Upper lobe of right lung (tissue), 1 donor: ENCODE data around the gene RFT1. TPM values are rescaled to one million over a fixed set of nuclear protein-coding genes. Genes with fewer than 3 reads are reported as not detected.

Experiments
- ATAC-seq: fragments of 200-7000 bp; cut with Tn5 transposase; one replicate; pipeline ENCODE4 v1.9.1; 2020; ENCODE audit warnings: mild to moderate bottlenecking, moderate library complexity
- DNase-seq: peaks from one replicate; pipeline ENCODE4 v3.0.0-alpha.2; 2020
- H3K27ac ChIP-seq: fragments of 200-600 bp; one replicate; pipeline ENCODE4 v1.8.0; 2022
- H3K27me3 ChIP-seq: fragments of 200-600 bp; one replicate; pipeline ENCODE4 v1.8.0; 2022; ENCODE audit warnings: mild to moderate bottlenecking
- H3K36me3 ChIP-seq: fragments of 200-600 bp; one replicate; pipeline ENCODE4 v1.8.0; 2022
- H3K4me1 ChIP-seq: fragments of 200-600 bp; one replicate; pipeline ENCODE4 v1.8.0; 2022
- H3K4me3 ChIP-seq: fragments of 200-600 bp; one replicate; pipeline ENCODE4 v1.8.0; 2022; ENCODE audit warnings: mild to moderate bottlenecking
- H3K9me3 ChIP-seq: fragments of 200-600 bp; one replicate; pipeline ENCODE4 v1.8.0; 2022
- intact Hi-C: fragments of 100-400 bp; cut with DNase I; formaldehyde crosslinking; loops from one replicate; pipeline ENCODE4 v1.11.0; 2022
- total RNA-seq: library from RNA; stranded (reverse); fragmentation: NEBNext Ultra II Directional; extraction: Animal tissue kit (Norgen Biotek cat#: 25700); gene quantifications from one replicate; pipeline ENCODE4 v1.2.1, GENCODE V29; 2021
- TF ChIP-seq, protein P1 (sequence below): fragments of 200-600 bp; IDR thresholded peaks from one replicate; pipeline ENCODE4 v1.8.0; 2022; ENCODE audit warnings: antibody characterized with exemption
- donor health status: DM: no; HTN: yes; CAD: no; lungs with severe emphysema.

The RFT1 gene
- total RNA-seq, 1 donor from 2014 or later: 20.6 TPM

DNA sequence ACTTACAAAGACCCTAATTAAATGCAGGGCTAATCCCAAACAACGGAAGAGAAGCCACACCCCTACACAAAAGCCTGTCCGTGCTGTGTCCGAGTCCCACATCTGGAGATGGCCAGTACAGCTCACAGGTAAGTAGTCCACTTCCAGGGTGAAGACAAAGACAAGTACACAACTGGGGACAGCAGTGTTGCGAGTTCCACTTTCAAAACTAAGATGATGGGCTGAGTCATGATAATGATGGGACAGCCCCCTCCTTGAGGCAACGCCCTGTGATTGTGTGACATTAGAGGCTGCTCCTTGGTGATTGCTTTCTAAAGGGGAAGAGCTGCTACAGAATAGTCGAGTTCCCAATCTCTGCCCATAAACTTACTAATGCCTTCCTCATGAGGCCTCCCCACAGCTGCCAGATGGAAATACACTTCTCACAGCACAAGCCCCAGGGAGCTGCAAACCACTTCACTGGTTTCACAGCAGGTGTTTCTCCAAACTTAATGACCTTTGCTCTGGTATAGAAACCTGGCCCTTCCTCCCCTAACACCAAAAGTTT lies 27.6 kb downstream of the RFT1 start:
- peak; percentile 84 for ATAC-seq
- DNase-seq: no peak
- TF ChIP-seq, protein P1, sequence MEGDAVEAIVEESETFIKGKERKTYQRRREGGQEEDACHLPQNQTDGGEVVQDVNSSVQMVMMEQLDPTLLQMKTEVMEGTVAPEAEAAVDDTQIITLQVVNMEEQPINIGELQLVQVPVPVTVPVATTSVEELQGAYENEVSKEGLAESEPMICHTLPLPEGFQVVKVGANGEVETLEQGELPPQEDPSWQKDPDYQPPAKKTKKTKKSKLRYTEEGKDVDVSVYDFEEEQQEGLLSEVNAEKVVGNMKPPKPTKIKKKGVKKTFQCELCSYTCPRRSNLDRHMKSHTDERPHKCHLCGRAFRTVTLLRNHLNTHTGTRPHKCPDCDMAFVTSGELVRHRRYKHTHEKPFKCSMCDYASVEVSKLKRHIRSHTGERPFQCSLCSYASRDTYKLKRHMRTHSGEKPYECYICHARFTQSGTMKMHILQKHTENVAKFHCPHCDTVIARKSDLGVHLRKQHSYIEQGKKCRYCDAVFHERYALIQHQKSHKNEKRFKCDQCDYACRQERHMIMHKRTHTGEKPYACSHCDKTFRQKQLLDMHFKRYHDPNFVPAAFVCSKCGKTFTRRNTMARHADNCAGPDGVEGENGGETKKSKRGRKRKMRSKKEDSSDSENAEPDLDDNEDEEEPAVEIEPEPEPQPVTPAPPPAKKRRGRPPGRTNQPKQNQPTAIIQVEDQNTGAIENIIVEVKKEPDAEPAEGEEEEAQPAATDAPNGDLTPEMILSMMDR: no peak
- H3K4me3 ChIP-seq: no peak overlapping the region
- no peaks in the 10 kb centered on the region for H3K27me3 ChIP-seq
- H3K9me3 ChIP-seq: no peaks in the 10 kb centered on the region
- intact Hi-C loops: no loop called here
- H3K36me3 ChIP-seq: peaks cover 71% of the 10 kb centered on the region
- no peaks in the 10 kb centered on the region for H3K4me1 ChIP-seq
- H3K27ac ChIP-seq: no peak overlapping the region

DNA sequence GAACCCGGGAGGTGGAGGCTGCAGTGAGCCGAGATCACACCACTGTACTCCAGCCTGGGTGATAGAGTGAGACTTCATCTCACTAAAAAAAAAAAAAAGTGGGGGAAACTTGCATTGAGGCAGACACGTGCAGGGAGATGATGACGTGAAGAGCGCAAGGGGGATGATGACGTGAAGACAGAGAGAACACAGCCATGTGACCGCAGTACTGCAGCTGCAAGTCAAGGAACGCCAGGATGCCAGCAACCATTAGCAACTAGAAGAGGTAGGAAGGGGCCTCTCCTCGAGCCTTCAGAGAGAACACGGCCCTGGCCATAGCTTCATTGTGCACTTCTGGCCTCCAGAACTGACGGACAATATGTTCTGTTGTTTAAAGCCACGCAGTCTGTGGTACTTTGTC lies 28.3 kb downstream of the RFT1 start:
- DNase-seq (no peak), ATAC-seq (no peak)
- Histone ChIP-seq H3K27ac (no peak overlapping the region), H3K4me1 (no peaks in the 10 kb centered on the region), H3K4me3 (no peak overlapping the region), H3K36me3 (peaks cover 76% of the 10 kb centered on the region), H3K9me3 (no peaks in the 10 kb centered on the region), H3K27me3 (no peaks in the 10 kb centered on the region)
- TF ChIP-seq, protein P1: no peak
- intact Hi-C loops: no loop called here

DNA sequence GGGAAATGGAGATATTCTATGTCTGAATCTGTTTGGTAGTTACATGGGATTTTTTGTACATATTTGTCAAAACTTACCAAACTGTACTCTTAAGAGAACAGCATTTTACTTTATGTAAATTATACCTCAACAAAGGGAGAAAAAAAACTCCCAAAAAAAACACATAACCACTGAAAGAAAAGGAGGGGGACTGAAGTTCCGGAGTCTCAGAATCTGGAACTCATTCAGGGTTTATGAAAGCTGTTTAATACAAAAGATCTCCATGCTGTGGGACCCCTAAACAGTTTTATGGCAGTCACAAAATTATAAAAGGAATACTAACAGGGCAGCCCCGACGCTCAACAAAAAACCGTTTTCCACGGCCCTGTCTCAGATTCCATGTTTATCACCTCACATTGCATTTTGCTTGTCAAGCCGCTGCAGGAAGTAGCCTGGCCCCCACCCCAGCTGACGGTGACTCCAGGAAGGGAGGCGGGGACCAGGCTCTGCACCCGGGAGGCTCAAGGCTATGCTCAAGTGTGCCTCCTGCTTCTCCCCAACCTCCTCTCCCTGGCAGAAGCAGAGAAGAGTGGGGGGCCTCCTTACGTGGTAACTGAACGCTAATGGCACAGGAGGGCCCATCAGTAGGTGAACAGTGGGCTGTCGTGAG lies 29.3 kb downstream of the RFT1 start:
- no peak for DNase-seq
- H3K27ac ChIP-seq: no peak overlapping the region
- no peaks in the 10 kb centered on the region for H3K4me1 ChIP-seq
- no peak for ATAC-seq
- H3K27me3 ChIP-seq: no peaks in the 10 kb centered on the region
- TF ChIP-seq, protein P1: no peak
- intact Hi-C loops: no loop called here
- no peaks in the 10 kb centered on the region for H3K9me3 ChIP-seq
- peaks cover 73% of the 10 kb centered on the region for H3K36me3 ChIP-seq
- H3K4me3 ChIP-seq: no peak overlapping the region

DNA sequence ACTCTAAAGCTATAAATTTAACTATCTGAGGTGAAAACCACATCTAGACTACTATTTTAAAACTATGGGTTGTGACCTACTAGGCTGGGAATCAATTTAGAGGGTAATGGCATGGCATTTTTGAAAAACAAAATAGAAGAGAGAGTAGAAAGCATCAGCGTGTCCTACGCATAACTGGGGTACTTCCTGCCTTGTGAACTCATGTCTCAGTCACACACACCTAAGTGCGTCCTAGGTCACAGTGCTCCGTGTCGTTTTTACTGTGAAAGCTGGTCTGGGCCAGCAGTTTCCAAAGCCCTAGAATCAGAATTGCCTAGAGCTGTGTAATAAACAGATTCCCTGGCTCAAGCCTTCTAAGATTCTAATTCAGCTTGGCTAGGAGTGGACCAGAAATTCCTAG lies 32.3 kb downstream of the RFT1 start:
- H3K4me3 ChIP-seq: no peak overlapping the region
- no peak for ATAC-seq

DNA sequence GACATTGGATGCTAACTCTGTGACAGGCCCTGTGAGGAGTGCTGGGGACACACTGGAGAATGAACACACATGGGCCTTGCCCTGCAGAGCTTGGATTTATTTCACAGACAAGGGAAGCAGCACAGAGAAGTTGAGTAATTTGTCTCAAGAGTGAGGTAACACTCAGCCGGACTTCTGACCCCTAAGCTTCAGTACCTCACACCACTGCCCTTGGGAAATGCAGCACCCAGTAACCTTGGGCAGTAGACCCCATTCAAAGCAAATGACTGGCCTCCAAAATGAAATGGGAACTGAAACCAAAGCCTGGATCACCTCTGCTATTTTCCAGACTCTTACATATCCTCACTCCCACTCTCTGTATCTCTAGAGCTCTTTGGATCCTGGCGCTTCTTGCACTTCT lies 37.3 kb downstream of the RFT1 start:
- Histone ChIP-seq H3K4me3 (no peak overlapping the region), H3K9me3 (no peaks in the 10 kb centered on the region), H3K36me3 (peaks cover 53% of the 10 kb centered on the region), H3K27me3 (no peaks in the 10 kb centered on the region), H3K4me1 (no peaks in the 10 kb centered on the region), H3K27ac (no peak overlapping the region)
- TF ChIP-seq, protein P1: no peak
- intact Hi-C loops: no loop called here
- no peak for DNase-seq
- ATAC-seq: peak; percentile 69

More for the DNA sequence above, 32.3 kb downstream of the RFT1 start:
- intact Hi-C loops: no loop called here
- Histone ChIP-seq H3K36me3 (peaks cover 71% of the 10 kb centered on the region), H3K27ac (no peak overlapping the region), H3K27me3 (no peaks in the 10 kb centered on the region), H3K9me3 (no peaks in the 10 kb centered on the region), H3K4me1 (no peaks in the 10 kb centered on the region)
- TF ChIP-seq, protein P1: no peak
- DNase-seq: no peak
